ENCODE data around the gene MIB1.

DNA sequence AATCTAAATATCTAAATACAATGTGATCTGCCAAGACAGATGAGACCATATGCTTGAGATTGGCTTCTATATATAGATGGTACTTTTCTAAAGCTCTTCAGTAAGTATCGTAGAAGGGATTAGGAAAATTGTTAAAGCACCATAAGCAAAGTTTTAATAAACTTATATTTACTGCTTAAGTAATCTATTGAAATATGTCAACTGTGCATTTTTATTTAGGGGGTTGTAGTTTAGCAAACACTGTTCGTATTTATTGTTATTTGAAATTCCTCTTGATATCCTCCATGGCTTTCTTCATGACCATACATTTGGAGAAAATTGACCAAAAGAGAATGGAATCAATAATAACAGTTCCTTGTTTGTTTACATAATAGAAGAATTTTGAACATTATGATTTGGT is 102.7 kb downstream of the MIB1 start:
- TF ChIP-seq, protein P1, sequence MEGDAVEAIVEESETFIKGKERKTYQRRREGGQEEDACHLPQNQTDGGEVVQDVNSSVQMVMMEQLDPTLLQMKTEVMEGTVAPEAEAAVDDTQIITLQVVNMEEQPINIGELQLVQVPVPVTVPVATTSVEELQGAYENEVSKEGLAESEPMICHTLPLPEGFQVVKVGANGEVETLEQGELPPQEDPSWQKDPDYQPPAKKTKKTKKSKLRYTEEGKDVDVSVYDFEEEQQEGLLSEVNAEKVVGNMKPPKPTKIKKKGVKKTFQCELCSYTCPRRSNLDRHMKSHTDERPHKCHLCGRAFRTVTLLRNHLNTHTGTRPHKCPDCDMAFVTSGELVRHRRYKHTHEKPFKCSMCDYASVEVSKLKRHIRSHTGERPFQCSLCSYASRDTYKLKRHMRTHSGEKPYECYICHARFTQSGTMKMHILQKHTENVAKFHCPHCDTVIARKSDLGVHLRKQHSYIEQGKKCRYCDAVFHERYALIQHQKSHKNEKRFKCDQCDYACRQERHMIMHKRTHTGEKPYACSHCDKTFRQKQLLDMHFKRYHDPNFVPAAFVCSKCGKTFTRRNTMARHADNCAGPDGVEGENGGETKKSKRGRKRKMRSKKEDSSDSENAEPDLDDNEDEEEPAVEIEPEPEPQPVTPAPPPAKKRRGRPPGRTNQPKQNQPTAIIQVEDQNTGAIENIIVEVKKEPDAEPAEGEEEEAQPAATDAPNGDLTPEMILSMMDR (IDR thresholded peaks at IDR 0.05): no peak
- TF ChIP-seq POLR2A (IDR thresholded peaks at IDR 0.05) (no peak), POLR2AphosphoS5 (IDR thresholded peaks at IDR 0.05) (no peak)

All from breast epithelium (tissue), 3 donors.